Mesenchymal stem cell (in vitro differentiated cells and primary cell): ENCODE data around the gene STEAP4.

Experiments
- DNase-seq: peaks from one replicate; pipeline ENCODE4 v3.0.0-alpha.2; 2013
- H2AFZ ChIP-seq: one replicate; pipeline ENCODE4 v1.6.1; 2013; ENCODE audit warnings: low read depth, mild to moderate bottlenecking, control low read depth, inconsistent platforms, low read length, moderate library complexity
- H2AK5ac ChIP-seq: 2 replicates; pipeline ENCODE4 v1.6.1; 2013; ENCODE audit warnings: low read length, moderate library complexity, mild to moderate bottlenecking, inconsistent platforms; ENCODE audit not compliant: severe bottlenecking
- H2BK120ac ChIP-seq: one replicate; pipeline ENCODE4 v1.6.1; 2013; ENCODE audit warnings: low read depth, mild to moderate bottlenecking, inconsistent platforms, low read length, moderate library complexity
- H2BK12ac ChIP-seq, 2 experiments: one replicate each; pipeline ENCODE4 v1.6.1; 2013; ENCODE audit warnings: inconsistent platforms in 2 of 2, low read length in 2 of 2, mild to moderate bottlenecking in 2 of 2, moderate library complexity in 2 of 2, control low read depth in 1 of 2
- H2BK15ac ChIP-seq: one replicate; pipeline ENCODE4 v1.6.1; 2013; ENCODE audit warnings: mild to moderate bottlenecking, low read depth, inconsistent platforms; ENCODE audit not compliant: poor library complexity, severe bottlenecking
- H2BK5ac ChIP-seq: 2 replicates; pipeline ENCODE4 v1.6.1; 2013; ENCODE audit warnings: low read depth, mild to moderate bottlenecking, low read length, control low read depth, inconsistent platforms; ENCODE audit not compliant: poor library complexity, severe bottlenecking
- H3K14ac ChIP-seq, 2 experiments: one replicate each; pipeline ENCODE4 v1.6.1; 2013; ENCODE audit warnings: inconsistent platforms in 2 of 2, low read length in 2 of 2, control low read depth in 1 of 2, mild to moderate bottlenecking in 1 of 2, moderate library complexity in 1 of 2
- H3K18ac ChIP-seq, 2 experiments: one replicate each; pipeline ENCODE4 v1.6.1; 2013; ENCODE audit warnings: inconsistent platforms in 2 of 2, low read length in 2 of 2, control low read depth in 1 of 2, low read depth in 1 of 2, mild to moderate bottlenecking in 1 of 2
- H3K23ac ChIP-seq, 2 experiments: one replicate each; pipeline ENCODE4 v1.6.1; 2013; ENCODE audit warnings: inconsistent platforms in 2 of 2, low read length in 2 of 2, mild to moderate bottlenecking in 2 of 2, moderate library complexity in 2 of 2, control low read depth in 1 of 2
- H3K27ac ChIP-seq: 2 replicates; pipeline ENCODE4 v1.5.1; 2013; ENCODE audit warnings: mild to moderate bottlenecking, moderate library complexity, low read length, control low read depth, inconsistent platforms; ENCODE audit not compliant: poor library complexity, severe bottlenecking
- H3K27me3 ChIP-seq, 2 experiments: 2 replicates each; pipeline versions ENCODE4 v1.6.1 to v1.7.0; 2013; ENCODE audit warnings: low read length in 2 of 2, mild to moderate bottlenecking in 2 of 2, moderate library complexity in 2 of 2, control low read depth in 1 of 2, inconsistent platforms in 1 of 2; ENCODE audit not compliant: control insufficient read depth in 1 of 2, insufficient read depth in 1 of 2
- H3K36me3 ChIP-seq, 2 experiments: 2 replicates each; pipeline versions ENCODE4 v1.6.1 to v1.7.0; 2013; ENCODE audit warnings: low read length in 2 of 2, control low read depth in 1 of 2, inconsistent platforms in 1 of 2, low read depth in 1 of 2, mild to moderate bottlenecking in 1 of 2; ENCODE audit not compliant: insufficient read depth in 2 of 2, control insufficient read depth in 1 of 2
- H3K4ac ChIP-seq, 2 experiments: one replicate each; pipeline ENCODE4 v1.6.1; 2013; ENCODE audit warnings: inconsistent platforms in 2 of 2, low read length in 2 of 2, mild to moderate bottlenecking in 2 of 2, moderate library complexity in 2 of 2, control low read depth in 1 of 2, low read depth in 1 of 2
- H3K4me1 ChIP-seq: 2 replicates; pipeline ENCODE4 v1.6.1; 2013; ENCODE audit warnings: low read depth, low read length, control low read depth; ENCODE audit not compliant: control insufficient read depth, insufficient read depth
- H3K4me2 ChIP-seq: 2 replicates; pipeline ENCODE4 v1.6.1; 2013; ENCODE audit warnings: low read length, mild to moderate bottlenecking, inconsistent platforms; ENCODE audit not compliant: poor library complexity, severe bottlenecking
- H3K4me3 ChIP-seq, 2 experiments: 2 replicates each; pipeline versions ENCODE4 v1.5.1 to v1.7.0; 2013; ENCODE audit warnings: low read length in 2 of 2, mild to moderate bottlenecking in 2 of 2, control low read depth in 1 of 2, low read depth in 1 of 2; ENCODE audit not compliant: insufficient read depth in 1 of 2
- H3K79me1 ChIP-seq: replicated peaks from 2 replicates; pipeline ENCODE4 v1.6.1; 2013; ENCODE audit warnings: mild to moderate bottlenecking, control low read depth, low read length, inconsistent platforms; ENCODE audit not compliant: poor library complexity, severe bottlenecking
- H3K9ac ChIP-seq: 2 replicates; pipeline ENCODE4 v1.7.0; 2013; ENCODE audit warnings: mild to moderate bottlenecking, low read length, moderate library complexity
- H3K9me3 ChIP-seq: 2 replicates; pipeline ENCODE4 v1.7.0; 2013; ENCODE audit warnings: mild to moderate bottlenecking, low read length; ENCODE audit not compliant: control insufficient read depth
- H4K8ac ChIP-seq: one replicate; pipeline ENCODE4 v1.6.1; 2013; ENCODE audit warnings: inconsistent platforms, mild to moderate bottlenecking, low read length, moderate library complexity
- H4K91ac ChIP-seq: one replicate; pipeline ENCODE4 v1.6.1; 2013; ENCODE audit warnings: mild to moderate bottlenecking, low read length, inconsistent platforms
- WGBS: methylation state at CpG from one replicate; pipeline ENCODE4 v1.1.7; 2013; ENCODE audit warnings: mixed read lengths; 5-methylcytosine and 5-hydroxymethylcytosine counted together

The STEAP4 gene

GRCh38 chr7:88289564-88290025, 17.1 kb downstream of the STEAP4 start:
- no peak overlapping the region for H3K14ac ChIP-seq
- H2BK120ac ChIP-seq, result no peak overlapping the region
- H2AK5ac ChIP-seq, result no peak overlapping the region
- no peak overlapping the region for H2BK12ac ChIP-seq
- no peak overlapping the region for H3K4me2 ChIP-seq
- H3K27ac ChIP-seq, result no peak overlapping the region
- H3K23ac ChIP-seq, result no peak overlapping the region
- 33% methylated on average over 1 of the region's 2 CpGs for WGBS
- H3K79me1 ChIP-seq, result no peaks in the 10 kb centered on the region
- H3K36me3 ChIP-seq, result peaks cover 0 to 40% of the 10 kb centered on the region in 2 experiments
- DNase-seq, result no peak
- no peak overlapping the region for H2BK5ac ChIP-seq
- H4K91ac ChIP-seq, result no peak overlapping the region
- no peak overlapping the region for H3K4me3 ChIP-seq
- no peak overlapping the region for H2AFZ ChIP-seq
- H3K9me3 ChIP-seq, result no peaks in the 10 kb centered on the region
- H3K4ac ChIP-seq, result no peak overlapping the region
- H3K18ac ChIP-seq, result no peak overlapping the region
- no peak overlapping the region for H4K8ac ChIP-seq
- no peak overlapping the region for H2BK15ac ChIP-seq
- no peaks in the 10 kb centered on the region for H3K27me3 ChIP-seq
- H3K4me1 ChIP-seq, result no peaks in the 10 kb centered on the region
- no peak overlapping the region for H3K9ac ChIP-seq

- Histone ChIP-seq H2BK12ac (no peak overlapping the region), H2BK120ac (no peak overlapping the region), H3K27ac (no peak overlapping the region), H3K4me1 (no peaks in the 10 kb centered on the region), H3K79me1 (no peaks in the 10 kb centered on the region), H3K27me3 (no peaks in the 10 kb centered on the region), H3K18ac (no peak overlapping the region), H3K14ac (no peak overlapping the region), H2AK5ac (no peak overlapping the region), H2AFZ (no peak overlapping the region), H3K4me2 (no peak overlapping the region), H3K9me3 (no peaks in the 10 kb centered on the region), H4K8ac (no peak overlapping the region), H2BK15ac (no peak overlapping the region), H3K4ac (no peak overlapping the region), H3K23ac (no peak overlapping the region), H3K9ac (no peak overlapping the region), H3K4me3 (no peak overlapping the region), H2BK5ac (no peak overlapping the region), H3K36me3 (peaks cover 0 to 70% of the 10 kb centered on the region in 2 experiments), H4K91ac (no peak overlapping the region)
- DNase-seq, result no peak
- 63% methylated on average over 1 of the region's 2 CpGs for WGBS
Measured at GRCh38 chr7:88281749-88282148, 24.9 kb downstream of the STEAP4 start.

DNA sequence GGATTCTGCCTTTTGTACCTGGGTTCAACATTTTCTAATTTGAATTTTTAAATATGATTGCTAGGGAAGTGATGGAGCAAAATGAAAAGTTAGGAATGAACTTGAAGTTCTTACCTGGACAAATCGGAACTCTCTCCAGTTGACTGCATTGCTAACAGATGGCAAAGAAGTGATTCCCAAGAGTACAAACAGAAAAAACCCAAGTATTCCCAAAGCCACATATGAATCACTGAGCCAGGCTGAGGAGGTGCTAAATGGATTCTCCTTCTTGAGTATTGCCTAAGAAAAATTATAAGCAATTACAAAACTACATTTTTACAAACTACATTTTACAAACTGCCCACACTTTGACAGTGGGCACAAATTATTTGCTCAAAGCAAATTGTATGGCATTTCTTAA, 25.9 kb downstream of the STEAP4 start:
- Histone ChIP-seq H3K36me3 (peaks cover 0 to 76% of the 10 kb centered on the region in 2 experiments), H3K9ac (no peak overlapping the region), H3K27me3 (no peaks in the 10 kb centered on the region), H3K18ac (no peak overlapping the region), H2AFZ (no peak overlapping the region), H3K4me3 (no peak overlapping the region), H3K23ac (no peak overlapping the region), H3K14ac (no peak overlapping the region), H2AK5ac (no peak overlapping the region), H4K8ac (no peak overlapping the region), H3K4ac (no peak overlapping the region), H3K79me1 (no peaks in the 10 kb centered on the region), H3K27ac (no peak overlapping the region), H2BK15ac (no peak overlapping the region), H2BK12ac (no peak overlapping the region), H2BK5ac (no peak overlapping the region), H4K91ac (no peak overlapping the region), H3K4me1 (no peaks in the 10 kb centered on the region), H3K4me2 (no peak overlapping the region), H2BK120ac (no peak overlapping the region), H3K9me3 (no peaks in the 10 kb centered on the region)
- WGBS, result 100% methylated on average over 1 of the region's 1 CpG
- DNase-seq, result no peak

GRCh38 chr7:88279323-88279722, 27.4 kb downstream of the STEAP4 start:
- Histone ChIP-seq H3K18ac (no peak overlapping the region), H2BK5ac (no peak overlapping the region), H3K9ac (no peak overlapping the region), H3K4ac (no peak overlapping the region), H2AK5ac (no peak overlapping the region), H3K27ac (no peak overlapping the region), H4K91ac (no peak overlapping the region), H3K14ac (no peak overlapping the region), H3K36me3 (peaks cover 0 to 76% of the 10 kb centered on the region in 2 experiments), H2BK120ac (no peak overlapping the region), H3K79me1 (no peaks in the 10 kb centered on the region), H2BK15ac (no peak overlapping the region), H3K23ac (no peak overlapping the region), H3K4me3 (no peak overlapping the region), H3K27me3 (no peaks in the 10 kb centered on the region), H3K9me3 (no peaks in the 10 kb centered on the region), H3K4me1 (no peaks in the 10 kb centered on the region), H2BK12ac (no peak overlapping the region), H2AFZ (no peak overlapping the region), H3K4me2 (no peak overlapping the region), H4K8ac (no peak overlapping the region)
- whole genome bisulfite sequencing, result 73% methylated on average over 2 of the region's 3 CpGs
- no peak for DNase-seq
